Stimulated activated CD4-positive, alpha-beta T cell treated with anti-CD3 and anti-CD28 coated beads, Interleukin-1b, Interleukin-23, amount 100 ng/mL, for 4 hours (primary cell): Measurements from ENCODE around the gene TEX264.

Experiments used
- DNase-seq, 2 donors: peaks; one replicate each; pipeline ENCODE4 v3.0.0-alpha.2; 2020; ENCODE audit warnings: low read depth in 2 of 2

The TEX264 gene

DNA sequence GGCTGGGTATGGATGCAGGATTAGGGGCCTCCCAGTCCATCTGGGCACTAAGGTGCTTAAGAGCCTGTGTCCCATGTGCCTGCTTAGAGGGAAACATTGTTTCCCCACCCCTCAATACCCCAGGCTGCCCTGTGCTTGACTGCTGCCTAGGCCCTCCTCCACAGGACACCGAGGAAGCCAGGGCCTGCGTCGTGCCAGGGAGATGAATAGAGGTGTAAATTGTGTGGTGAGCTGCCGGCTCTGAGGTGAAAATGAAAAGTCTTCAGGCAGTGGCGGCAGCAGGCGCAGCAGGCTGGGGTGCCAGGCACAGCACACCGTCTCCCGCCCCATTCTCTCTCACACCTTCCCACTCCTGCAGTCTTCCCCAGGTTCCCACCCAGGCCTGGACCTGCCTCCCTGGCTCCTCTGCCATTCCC, 21.9 kb downstream of the TEX264 start:
- no peak for DNase-seq

DNA sequence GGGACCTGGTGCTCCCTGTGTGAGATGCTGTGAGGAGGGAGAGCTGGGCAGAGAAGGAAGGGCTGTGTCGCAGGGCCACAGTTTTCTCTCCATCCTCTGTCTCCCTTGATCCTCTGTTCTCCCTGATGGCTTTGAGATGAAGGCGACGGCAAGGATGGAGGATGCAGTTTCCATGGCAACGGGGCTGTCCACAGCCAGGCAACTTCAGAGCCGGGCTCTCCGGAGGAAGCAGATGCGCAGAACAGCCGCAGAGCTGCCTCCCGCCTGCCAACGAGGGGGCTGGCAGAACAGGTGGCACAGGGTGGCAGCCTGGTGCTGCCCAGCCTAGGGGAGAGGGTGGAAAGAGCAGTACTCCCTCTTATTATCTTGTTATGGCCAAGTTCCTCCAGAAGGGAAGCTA, 25.9 kb downstream of the TEX264 start:
- DNase-seq: no peak

DNA sequence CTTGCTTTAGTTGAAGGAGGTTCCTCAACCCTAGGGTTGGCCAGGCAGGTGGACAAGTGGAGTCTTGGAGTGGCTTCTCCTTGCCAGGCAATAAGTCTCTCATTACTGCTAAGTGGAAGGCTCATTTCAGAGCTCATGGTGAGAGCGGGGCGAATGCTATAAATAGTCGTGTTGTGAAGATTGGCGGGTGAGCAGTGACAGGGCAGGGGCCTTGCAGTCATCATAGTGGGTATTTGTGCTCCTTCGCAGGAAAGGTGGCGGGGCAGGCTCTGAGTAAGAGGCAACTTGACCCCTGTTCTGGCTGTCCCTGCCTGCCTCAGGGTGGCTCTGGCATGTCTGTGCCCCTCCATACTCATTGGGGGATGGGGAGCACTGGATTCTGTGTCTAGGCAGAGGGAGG, 27.2 kb downstream of the TEX264 start:
- no peak for DNase-seq

DNA sequence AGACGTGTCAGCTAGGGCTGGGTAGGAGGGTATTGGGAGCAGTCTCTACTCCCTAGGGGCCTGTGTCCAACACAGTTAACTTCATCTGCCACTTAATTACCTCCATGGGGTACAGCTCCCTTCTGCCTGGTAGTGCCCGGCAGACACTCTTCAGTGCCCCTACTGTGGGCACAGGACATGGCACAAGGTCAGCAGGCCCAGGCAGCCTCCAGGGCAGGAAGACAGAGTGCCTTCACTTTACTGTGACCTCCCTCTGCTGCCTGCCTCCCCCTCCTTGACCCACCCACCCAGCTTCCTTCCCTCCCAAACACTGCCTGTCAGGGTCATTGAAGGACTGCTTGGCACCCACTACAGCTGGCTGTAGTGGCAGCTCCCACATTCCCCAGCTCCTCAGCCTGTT, 29.4 kb downstream of the TEX264 start:
- DNase-seq: no peak

DNA sequence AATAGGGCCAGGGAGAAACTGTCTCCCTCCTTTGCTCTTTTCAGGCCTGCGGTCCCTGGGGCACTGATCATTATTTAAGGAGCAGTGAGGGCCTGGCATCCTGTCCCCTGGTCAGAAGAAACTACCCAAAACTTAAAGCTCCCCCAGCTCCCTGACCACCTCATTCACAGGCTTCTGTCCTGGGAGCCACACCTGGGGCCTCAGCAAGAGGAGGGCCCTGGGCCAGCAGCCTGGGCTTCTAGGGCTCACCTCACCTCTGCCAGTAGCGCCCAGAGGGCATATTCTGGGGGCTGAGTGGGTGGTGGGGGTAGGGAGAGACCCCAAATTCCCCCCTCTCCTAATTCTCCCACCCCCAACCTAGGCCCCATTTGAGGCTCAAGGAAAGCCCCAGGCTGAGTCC, 31.1 kb downstream of the TEX264 start:
- no peak for DNase-seq

DNA sequence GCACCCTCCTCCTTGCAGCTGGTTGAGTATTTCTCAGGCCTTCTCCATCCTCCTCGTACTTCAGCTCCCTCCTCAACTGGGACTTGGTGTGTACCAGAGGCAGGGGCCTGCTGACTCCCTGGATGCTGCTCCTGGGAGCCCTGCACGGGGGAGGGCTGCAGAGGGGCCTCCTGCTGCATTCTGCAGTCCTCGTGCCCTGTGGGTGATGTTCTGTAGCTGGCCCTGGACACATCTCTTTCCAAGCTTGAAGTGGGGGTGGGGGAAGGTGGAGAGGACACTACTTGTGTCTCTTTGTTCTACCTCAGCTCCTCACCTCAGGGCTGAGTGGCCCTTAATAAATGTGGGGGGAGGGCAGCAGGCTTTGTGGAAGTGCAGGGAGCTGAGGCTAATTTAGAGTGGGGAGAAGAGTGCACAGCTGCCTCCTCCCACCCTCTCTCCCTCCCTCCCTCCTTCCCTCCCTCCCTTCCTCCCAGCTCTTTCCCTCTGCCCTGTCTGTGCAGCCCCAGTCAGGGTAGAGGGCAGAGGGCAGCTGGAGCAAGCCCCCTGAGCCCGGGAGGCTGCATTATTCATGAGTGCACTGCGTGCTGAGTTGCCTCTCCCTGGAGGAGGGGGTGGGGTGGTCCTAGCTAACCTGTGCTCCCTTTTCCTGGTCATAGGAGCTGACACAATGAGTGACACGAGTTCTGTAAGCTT, 32.2 kb downstream of the TEX264 start:
- no peak for DNase-seq

DNA sequence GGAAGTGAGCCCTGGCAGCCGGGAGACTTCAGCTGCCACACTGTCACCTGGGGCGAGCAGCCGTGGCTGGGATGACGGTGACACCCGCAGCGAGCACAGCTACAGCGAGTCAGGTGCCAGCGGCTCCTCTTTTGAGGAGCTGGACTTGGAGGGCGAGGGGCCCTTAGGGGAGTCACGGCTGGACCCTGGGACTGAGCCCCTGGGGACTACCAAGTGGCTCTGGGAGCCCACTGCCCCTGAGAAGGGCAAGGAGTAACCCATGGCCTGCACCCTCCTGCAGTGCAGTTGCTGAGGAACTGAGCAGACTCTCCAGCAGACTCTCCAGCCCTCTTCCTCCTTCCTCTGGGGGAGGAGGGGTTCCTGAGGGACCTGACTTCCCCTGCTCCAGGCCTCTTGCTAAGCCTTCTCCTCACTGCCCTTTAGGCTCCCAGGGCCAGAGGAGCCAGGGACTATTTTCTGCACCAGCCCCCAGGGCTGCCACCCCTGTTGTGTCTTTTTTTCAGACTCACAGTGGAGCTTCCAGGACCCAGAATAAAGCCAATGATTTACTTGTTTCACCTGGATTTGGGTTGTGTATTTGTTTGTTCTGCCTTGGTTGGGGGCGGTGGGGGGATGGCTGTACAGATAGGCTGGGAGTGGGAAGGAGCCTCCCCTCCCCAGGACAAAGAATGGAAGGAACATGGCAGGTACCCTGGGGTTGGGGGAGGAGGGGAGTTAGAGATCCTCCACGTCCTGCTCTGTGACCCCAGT, 32.9 kb downstream of the TEX264 start:
- no peak for DNase-seq

DNA sequence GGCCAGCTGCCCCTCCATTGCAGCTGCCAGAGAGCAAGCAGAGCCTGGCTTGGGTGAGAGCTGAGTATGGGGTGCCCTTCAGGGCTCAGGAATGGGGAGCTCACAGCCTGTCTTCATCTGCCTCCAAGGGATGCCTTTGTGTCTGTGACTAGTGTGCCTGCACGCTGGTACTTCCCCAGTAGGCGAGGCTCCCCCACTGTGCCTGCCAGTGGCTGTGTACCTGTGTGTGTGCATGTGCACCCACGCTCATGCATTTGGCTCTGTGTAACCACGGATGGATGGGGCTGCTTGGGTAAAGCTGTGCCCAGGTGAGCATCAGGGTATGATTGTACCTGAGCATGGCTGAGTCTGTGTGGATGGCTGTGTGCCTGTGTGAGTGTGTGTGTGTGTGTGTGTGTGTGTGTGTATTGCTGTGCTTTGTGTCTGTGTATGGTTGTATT, 33.5 kb downstream of the TEX264 start:
- DNase-seq: no peak

DNA sequence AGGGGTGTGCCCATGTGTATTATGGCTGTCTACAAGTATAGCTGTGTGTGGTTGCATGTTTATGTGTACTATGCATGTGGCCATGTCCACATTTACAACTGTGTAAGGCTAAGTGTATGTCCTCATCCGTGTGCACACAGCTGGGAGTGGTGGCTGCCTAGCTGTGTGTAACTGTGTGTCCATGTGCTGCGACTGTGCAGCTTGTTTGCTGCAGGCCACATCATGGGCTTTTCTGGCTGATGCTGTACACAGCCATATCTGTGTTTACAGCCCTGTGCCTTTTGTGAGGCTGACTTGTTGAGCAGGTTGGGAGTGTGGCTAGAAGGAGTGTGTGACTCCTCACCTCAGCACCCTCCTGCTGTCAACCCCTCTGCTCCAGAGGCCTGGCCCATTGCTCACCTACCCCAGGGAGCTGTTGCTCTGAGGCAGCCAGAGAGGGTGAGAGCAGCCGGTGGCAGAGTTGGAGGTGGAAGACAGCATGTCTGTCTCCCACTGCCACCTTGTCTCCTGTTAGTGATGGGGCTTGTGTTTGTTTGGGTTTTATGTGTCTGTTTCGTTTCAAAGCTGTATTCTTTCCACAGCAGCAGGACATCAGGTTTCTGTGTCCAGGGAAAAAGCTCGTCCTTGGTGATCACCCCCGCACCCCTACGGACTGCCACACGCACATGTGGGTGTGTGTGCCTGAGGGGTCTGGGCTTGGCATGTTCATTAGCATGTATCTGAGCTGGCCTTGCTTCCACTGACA, 34.4 kb downstream of the TEX264 start:
- DNase-seq: no peak

DNA sequence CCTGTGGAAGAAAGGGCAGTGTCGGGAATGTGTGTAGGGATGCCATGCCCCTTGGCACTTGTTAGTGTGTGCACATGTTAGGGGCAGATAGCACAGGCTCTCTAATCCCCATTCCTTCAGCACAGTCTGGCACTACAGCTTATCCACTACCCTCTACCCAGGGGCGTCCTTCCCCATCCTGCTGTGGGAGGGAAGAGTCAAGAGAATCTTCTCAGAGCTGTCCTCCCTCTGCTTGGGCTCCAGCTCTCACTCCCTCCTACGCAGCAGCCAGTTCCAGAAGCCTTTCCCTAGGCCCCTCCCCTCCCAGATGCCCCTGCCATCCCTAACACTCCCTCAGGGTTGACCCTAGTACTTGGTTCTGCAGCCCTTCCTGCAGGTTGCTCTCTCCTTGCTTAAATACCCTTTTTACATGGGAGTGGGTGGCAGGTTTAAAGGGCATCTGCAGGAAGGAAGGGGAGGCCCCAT, 35.0 kb downstream of the TEX264 start:
- no peak for DNase-seq

DNA sequence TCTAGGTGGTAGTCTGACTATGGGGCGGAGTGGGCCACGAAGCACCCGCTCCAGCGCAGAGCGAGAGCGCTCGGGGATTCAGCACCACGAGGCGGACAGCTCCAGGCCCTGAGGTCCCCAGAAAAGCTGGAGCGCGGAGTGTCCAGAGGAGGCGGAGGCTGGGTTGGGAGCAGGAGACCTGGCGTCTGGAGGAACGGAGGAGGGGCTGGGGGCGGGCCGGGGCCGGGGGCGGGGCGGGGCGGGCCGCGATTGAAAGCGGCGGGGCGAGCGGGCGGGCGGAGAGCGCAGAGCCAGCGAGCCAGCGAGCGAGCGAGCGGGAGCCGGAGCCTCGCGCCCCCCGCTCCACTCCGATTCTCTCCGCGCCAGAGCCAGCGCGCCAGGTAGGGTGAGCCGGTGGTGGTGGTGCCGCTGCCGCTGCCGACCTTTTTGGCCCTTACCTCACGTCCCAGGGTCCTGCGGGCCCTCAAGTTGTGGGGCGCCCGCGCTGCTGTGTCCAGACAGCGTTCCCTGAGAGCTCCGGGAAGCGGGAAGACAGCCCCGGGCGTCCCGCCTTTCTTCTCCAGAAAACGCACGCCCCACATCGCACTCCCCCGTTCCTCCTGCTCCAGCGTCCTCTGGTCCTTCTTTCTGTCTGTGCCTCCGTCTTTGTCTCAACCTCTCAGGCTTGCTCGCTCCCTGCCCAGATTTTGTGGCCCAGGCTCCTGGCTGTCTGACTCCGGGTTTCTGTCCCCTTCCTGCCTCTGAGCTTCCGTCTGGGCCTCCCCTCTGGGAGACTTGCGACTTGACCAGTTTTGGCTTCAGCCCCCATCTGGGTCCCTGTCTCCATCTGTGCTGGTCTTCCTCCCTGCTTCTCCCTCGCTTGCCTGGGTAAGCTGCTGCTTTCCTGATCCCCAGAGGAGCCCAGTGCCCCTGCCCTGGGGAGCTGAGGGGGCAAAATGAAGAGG, 36.0 kb downstream of the TEX264 start, which contains the start of gene GRM2:
TSS of gene GRM2 (plus strand) at position 281 of the 944 bp plus-strand sequence. CDS start 1,916 bp downstream, outside the sequence.
- peak in 1 of 2 donors; percentile 23 for DNase-seq

DNA sequence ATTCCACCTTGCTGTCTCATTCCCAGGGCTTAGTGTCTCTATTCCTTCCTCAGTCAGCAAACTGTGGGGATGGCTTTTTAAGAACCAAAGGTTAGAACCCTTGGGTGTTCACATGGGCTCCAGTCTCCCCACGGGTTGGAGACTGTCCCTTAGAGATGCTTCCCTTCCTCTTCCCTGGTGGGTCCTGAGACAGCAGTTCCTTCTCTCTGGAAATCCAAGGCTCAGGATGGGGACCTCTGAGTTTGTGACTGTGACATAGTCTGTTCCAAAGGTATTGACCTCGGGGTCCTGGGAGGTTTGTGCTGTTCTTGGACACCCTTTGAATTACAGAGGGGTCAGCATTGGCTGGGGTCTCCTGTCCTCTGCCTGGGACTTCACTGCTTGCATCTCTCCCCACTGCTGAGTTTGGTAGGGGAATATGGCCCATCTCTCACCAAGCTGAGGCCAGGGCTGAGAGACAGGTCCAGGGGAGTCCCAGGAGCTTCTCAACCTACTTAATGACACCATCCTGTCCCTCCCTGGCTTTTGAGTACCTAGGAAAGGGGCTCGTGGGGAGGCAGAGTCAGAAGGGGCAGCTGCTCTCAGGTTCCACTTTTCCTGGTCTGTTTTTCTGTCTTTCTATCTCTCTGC, 37.3 kb downstream of the TEX264 start:
- DNase-seq: no peak

DNA sequence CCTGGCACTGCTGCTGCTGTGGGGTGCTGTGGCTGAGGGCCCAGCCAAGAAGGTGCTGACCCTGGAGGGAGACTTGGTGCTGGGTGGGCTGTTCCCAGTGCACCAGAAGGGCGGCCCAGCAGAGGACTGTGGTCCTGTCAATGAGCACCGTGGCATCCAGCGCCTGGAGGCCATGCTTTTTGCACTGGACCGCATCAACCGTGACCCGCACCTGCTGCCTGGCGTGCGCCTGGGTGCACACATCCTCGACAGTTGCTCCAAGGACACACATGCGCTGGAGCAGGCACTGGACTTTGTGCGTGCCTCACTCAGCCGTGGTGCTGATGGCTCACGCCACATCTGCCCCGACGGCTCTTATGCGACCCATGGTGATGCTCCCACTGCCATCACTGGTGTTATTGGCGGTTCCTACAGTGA, 38.0 kb downstream of the TEX264 start:
- no peak for DNase-seq

DNA sequence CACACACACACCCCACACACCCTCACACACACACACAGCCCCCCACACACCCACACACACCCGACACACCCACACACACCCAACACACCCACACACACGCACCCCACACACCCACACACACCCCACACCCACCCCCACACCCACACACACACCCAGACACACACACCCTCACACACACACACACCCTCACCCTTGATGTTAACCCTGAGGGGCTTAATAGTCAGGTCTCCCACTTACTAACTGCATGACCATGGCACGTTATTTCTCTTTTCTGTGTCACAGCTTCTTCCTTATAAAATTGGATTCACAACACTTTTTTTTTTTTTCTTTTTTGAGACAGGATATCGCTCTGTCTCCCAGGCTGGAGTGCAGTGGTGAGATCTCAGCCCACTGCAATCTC, 38.6 kb downstream of the TEX264 start:
- DNase-seq: no peak

DNA sequence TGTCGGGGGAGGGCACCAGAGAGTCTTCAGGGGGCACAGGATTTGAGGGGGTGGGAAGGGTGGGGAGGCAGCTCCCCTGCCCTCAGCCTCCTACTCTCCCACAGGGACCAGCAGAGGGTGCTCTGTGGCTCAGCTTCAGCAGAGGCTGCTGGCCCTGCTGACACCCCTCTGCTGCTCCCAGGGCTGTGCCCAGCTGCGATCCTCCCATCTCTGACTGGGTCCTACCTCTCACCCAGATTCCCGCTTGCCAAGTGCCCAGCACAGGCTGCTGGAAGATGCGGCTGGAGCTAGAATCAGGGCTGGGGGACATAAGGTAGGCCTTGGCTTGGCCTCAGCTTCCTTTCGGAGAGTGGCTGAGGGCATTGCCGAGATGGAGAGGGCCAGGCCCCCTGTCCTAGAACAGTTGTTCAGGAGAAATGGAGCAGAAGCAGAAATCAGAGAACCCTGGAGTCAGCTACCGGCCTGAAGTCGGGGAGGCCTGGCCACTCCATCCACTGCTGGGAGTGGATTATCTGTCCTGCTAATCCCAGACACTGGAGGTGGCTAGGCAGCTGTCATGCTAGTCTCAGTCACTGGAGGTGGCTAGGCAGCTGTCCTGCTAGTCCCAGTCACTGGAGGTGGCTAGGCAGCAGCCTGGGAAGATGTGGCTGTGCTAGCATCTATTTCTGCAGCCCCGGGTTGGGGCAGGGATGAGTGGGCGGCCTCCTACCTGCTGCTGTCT, 39.7 kb downstream of the TEX264 start:
- DNase-seq: no peak

DNA sequence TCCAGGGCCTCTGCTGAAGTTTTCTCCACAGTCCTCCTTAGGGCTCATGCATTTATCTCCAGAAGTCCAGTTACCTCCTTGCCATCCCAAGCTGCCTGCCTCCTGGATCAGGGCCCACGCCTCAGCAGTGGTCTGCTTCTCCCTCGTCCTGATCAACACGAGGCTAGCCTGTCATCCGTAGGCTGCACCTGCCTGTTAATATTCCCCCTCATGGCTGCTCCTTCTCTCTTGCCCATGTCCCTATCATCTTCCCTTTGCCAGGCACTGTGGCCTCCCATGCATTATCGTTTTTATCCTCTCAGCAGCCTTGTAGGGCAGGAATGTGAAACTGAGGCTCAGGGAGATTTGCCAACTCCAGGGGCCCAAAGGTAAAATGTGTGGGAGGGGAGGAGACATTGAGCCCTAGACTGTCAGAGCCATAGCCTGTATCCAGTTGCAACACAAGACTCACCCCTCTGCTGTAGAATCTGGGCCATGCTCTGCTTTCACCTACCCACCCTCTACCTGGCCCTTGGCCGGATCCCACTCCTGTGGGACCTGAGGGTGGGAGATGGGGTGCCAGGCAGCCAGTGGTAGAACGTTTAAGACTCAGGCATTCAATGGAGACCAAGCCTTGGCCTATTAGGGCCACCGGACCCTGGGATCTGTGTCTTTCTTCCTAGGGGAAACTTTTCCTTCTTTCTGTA, 40.4 kb downstream of the TEX264 start:
- no peak for DNase-seq

DNA sequence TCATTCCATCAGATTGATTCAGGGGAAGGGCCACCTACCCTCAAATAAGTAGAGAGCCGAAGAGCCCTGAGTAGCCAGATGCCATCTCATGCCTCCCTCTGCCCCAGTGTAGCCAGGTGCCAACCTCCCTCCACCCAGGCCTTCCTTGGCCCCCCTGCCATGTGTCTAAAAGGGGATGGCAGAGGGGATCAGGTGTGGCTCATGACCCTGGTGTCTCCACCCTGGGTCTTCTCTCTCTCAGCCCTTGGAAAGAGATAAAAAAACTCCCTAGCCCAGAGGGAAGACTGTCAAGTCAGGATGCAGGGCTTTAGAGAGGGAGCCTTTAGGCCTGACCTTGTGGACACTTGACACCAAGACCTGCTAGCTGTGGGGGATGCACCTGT, 41.0 kb downstream of the TEX264 start:
- no peak for DNase-seq

DNA sequence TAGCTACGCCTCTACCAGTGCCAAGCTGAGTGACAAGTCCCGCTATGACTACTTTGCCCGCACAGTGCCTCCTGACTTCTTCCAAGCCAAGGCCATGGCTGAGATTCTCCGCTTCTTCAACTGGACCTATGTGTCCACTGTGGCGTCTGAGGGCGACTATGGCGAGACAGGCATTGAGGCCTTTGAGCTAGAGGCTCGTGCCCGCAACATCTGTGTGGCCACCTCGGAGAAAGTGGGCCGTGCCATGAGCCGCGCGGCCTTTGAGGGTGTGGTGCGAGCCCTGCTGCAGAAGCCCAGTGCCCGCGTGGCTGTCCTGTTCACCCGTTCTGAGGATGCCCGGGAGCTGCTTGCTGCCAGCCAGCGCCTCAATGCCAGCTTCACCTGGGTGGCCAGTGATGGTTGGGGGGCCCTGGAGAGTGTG, 41.5 kb downstream of the TEX264 start:
- no peak for DNase-seq

DNA sequence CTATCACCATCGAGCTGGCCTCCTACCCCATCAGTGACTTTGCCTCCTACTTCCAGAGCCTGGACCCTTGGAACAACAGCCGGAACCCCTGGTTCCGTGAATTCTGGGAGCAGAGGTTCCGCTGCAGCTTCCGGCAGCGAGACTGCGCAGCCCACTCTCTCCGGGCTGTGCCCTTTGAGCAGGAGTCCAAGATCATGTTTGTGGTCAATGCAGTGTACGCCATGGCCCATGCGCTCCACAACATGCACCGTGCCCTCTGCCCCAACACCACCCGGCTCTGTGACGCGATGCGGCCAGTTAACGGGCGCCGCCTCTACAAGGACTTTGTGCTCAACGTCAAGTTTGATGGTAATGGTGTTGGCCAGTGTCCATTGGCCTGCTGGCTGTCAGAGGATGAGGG, 41.9 kb downstream of the TEX264 start:
- no peak for DNase-seq
